Karpas-422 (cell line): ENCODE measurements around the gene CNN3. TPM values are rescaled to one million over a fixed set of nuclear protein-coding genes. Genes with fewer than 3 reads are reported as not detected.

ENCODE experiments used
- DNase-seq: peaks from one replicate; pipeline ENCODE4 v3.0.0-alpha.2; 2015
- H2AFZ ChIP-seq: fragments of 200-600 bp; sonication (generic); 2 replicates; pipeline ENCODE4 v1.6.1; 2014; ENCODE audit warnings: antibody characterized with exemption, low read length, mixed read lengths
- H3K27ac ChIP-seq: fragments of 200-600 bp; sonication (generic); 2 replicates; pipeline ENCODE4 v1.5.1; 2014; ENCODE audit warnings: mild to moderate bottlenecking, low read length, moderate library complexity
- H3K27me3 ChIP-seq: fragments of 200-600 bp; sonication (generic); 2 replicates; pipeline ENCODE4 v1.6.1; 2014; ENCODE audit warnings: low read length, mixed read lengths
- H3K36me3 ChIP-seq: fragments of 200-600 bp; sonication (generic); 2 replicates; pipeline ENCODE4 v1.6.1; 2014; ENCODE audit warnings: low read length, mixed read lengths; ENCODE audit not compliant: insufficient read depth
- H3K4me1 ChIP-seq: fragments of 200-600 bp; sonication (generic); 2 replicates; pipeline ENCODE4 v1.6.1; 2014; ENCODE audit warnings: mild to moderate bottlenecking, low read length, mixed read lengths
- H3K4me2 ChIP-seq: fragments of 200-600 bp; sonication (generic); 2 replicates; pipeline ENCODE4 v1.6.1; 2014; ENCODE audit warnings: low read length, low read depth, mild to moderate bottlenecking; ENCODE audit not compliant: poor library complexity, severe bottlenecking
- H3K4me3 ChIP-seq: fragments of 200-600 bp; sonication (generic); 2 replicates; pipeline ENCODE4 v1.5.1; 2014; ENCODE audit warnings: mild to moderate bottlenecking, antibody characterized with exemption, low read length, mixed read lengths
- H3K79me2 ChIP-seq: fragments of 200-600 bp; sonication (generic); 2 replicates; pipeline ENCODE4 v1.6.1; 2014; ENCODE audit warnings: mild to moderate bottlenecking, low read length, mixed read lengths
- H3K9ac ChIP-seq: fragments of 200-600 bp; sonication (generic); 2 replicates; pipeline ENCODE4 v1.6.0; 2014; ENCODE audit warnings: low read length
- H3K9me2 ChIP-seq: fragments of 200-600 bp; sonication (generic), shearing (Covaris generic); replicated peaks from 2 replicates; pipeline ENCODE4 v1.6.0; 2014; ENCODE audit warnings: mild to moderate bottlenecking, low read length, moderate library complexity; ENCODE audit not compliant: insufficient read depth
- H3K9me3 ChIP-seq: fragments of 300-700, 200-600 bp; sonication (generic); 2 replicates; pipeline ENCODE4 v1.6.1; 2014; ENCODE audit warnings: low read length, mixed read lengths
- H4K20me1 ChIP-seq: fragments of 200-600 bp; sonication (generic); 2 replicates; pipeline ENCODE4 v1.6.1; 2014; ENCODE audit warnings: mild to moderate bottlenecking, antibody characterized with exemption, low read length, low read depth; ENCODE audit not compliant: insufficient read depth
- total RNA-seq: library from RNA; depleted of rRNA; stranded (reverse); fragments of >200 nt; shearing (Covaris generic); gene quantifications from 2 replicates; pipeline ENCODE4 v1.2.3, GENCODE V29; 2014; ENCODE audit warnings: low replicate concordance

CNN3 gene
- total RNA-seq, 1 experiment from 2014 or later: 4.8 TPM

DNA sequence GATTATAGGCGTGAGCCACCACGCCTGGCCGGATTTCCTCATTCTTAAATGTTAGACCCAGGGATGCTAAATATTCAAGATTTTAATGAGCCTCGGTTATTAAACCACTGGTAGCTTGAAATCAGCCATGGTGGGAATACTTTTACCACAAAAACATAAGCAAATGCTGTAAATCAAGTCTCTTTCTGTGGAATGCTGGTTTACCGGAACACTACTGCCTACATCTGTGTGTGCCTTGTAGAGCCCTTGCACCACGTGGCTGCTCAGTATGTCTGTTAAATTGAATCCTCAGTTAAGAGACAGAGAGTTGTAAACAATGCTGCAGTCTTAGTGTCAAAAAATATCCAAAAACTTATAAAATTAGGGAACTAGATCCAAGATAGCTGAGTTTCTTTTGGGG lies 26.8 kb upstream of the CNN3 start:
- no peak overlapping the region for H3K4me2 ChIP-seq
- no peak overlapping the region for H3K9ac ChIP-seq
- H3K36me3 ChIP-seq: no peaks in the 10 kb centered on the region
- no peak overlapping the region for H3K27ac ChIP-seq
- H3K4me3 ChIP-seq: no peak overlapping the region
- H4K20me1 ChIP-seq: no peaks in the 10 kb centered on the region
- H3K9me3 ChIP-seq: no peaks in the 10 kb centered on the region
- no peaks in the 10 kb centered on the region for H3K27me3 ChIP-seq
- no peaks in the 10 kb centered on the region for H3K79me2 ChIP-seq
- H3K9me2 ChIP-seq: no peaks in the 10 kb centered on the region
- no peaks in the 10 kb centered on the region for H3K4me1 ChIP-seq
- no peak for DNase-seq
- H2AFZ ChIP-seq: no peak overlapping the region

DNA sequence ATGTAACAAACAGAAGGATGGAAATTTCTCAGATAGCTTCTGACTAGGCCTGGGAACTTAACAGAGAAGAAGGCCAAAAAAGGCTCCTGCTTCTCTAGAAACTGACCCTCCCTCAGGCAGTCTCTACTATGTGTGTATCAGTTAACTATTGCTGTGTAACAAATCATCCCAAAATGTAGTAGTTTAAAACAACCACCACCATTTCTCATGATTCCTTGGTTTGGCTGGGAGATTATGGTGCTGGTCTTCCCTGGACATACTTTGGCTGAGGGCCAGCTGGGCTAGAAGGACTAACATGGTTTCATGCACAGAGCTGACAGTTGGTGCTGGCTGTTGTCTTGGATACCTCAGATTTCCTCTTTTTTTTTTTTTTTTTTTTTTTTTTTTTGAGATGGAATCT lies 26.2 kb upstream of the CNN3 start:
- no peaks in the 10 kb centered on the region for H3K9me2 ChIP-seq
- no peak overlapping the region for H3K27ac ChIP-seq
- DNase-seq: no peak
- H3K4me1 ChIP-seq: no peaks in the 10 kb centered on the region
- H3K4me2 ChIP-seq: no peak overlapping the region
- H3K9ac ChIP-seq: no peak overlapping the region
- no peaks in the 10 kb centered on the region for H3K36me3 ChIP-seq
- H2AFZ ChIP-seq: no peak overlapping the region
- H3K9me3 ChIP-seq: no peaks in the 10 kb centered on the region
- no peaks in the 10 kb centered on the region for H3K27me3 ChIP-seq
- H3K4me3 ChIP-seq: no peak overlapping the region
- no peaks in the 10 kb centered on the region for H4K20me1 ChIP-seq
- H3K79me2 ChIP-seq: no peaks in the 10 kb centered on the region

DNA sequence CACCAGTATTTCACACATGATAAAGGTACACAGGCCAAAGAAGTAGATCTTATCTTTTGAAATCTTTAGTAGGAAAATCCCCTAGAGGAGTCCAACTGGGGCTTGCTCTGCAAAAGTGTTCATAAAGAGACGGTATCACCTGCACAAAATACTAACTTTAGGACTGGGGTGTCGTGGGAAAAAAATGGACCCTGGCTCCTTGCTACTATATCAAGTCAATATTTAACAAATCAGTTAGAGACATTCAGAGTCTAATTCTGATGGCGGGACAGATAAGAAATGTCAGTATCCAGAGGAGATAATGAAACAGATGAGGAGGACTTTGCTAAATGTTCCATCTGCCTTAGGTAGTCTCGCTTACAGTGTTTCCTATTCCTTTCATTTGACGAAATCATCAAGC lies 25.6 kb upstream of the CNN3 start:
- no peaks in the 10 kb centered on the region for H3K79me2 ChIP-seq

DNA sequence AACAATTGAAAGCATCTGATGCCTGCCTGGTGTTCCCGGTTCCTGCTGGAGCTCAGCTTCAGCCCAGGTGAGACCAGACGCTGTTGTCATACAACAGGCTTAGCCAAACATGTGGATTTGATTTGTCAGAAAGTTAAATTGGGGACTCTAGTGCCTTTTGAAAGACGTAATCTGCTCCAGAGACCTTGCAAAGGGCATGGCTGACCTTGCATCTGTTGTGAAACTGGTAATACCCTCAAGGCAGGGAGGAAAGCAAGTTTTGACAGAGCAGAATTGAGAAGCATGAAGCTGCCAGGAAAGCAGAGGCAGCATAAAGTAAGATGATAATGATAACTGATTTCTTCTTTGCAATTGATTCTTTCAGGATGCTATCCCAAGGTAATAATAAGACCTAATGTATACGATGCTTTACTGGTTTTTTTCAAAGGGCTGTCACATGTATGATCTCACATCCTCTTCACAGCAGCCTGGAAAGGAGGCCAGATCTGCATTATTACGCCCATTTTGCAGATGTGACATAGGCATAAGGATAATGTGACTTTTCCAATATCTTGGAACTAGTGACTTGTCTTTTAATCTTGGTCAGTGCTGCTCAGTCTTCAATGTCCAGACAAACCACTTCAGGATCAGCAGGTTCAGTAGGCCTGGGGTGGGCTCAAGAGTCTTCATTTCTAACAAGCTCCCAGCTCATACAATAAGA lies 24.7 kb upstream of the CNN3 start:
- Histone ChIP-seq H3K4me2 (no peak overlapping the region), H2AFZ (no peak overlapping the region), H4K20me1 (no peaks in the 10 kb centered on the region), H3K4me1 (no peaks in the 10 kb centered on the region), H3K9me2 (no peaks in the 10 kb centered on the region), H3K79me2 (no peaks in the 10 kb centered on the region), H3K4me3 (no peak overlapping the region), H3K9ac (no peak overlapping the region), H3K36me3 (no peaks in the 10 kb centered on the region), H3K9me3 (no peaks in the 10 kb centered on the region), H3K27me3 (no peaks in the 10 kb centered on the region), H3K27ac (no peak overlapping the region)
- DNase-seq: no peak

More for the DNA sequence above, 25.6 kb upstream of the CNN3 start:
- Histone ChIP-seq H3K4me3 (no peak overlapping the region), H3K27ac (no peak overlapping the region), H3K9me2 (no peaks in the 10 kb centered on the region), H4K20me1 (no peaks in the 10 kb centered on the region), H3K4me1 (no peaks in the 10 kb centered on the region), H3K4me2 (no peak overlapping the region), H3K27me3 (no peaks in the 10 kb centered on the region), H2AFZ (no peak overlapping the region), H3K9ac (no peak overlapping the region), H3K9me3 (no peaks in the 10 kb centered on the region), H3K36me3 (no peaks in the 10 kb centered on the region)
- no peak for DNase-seq

DNA sequence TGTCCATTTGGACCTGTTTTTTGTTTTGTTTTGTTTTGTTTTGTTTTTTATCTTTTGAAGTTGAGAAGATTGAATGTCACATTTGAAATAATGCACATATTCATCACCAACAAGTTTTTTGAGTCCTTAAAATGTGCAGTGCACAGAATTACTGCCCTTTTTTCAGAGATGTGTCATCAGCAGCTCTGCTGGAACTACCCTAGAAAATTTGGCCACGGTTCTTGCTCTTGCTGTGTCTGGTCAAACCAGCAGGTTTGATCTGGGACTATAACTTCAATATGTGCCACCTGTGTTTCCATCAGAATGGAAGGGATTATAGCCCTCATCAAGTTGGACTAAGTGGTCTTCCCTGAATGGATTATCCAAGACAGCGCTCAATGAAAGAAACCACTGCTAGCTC lies 24.1 kb upstream of the CNN3 start:
- H3K4me2 ChIP-seq: no peak overlapping the region
- H2AFZ ChIP-seq: no peak overlapping the region
- no peaks in the 10 kb centered on the region for H3K27me3 ChIP-seq
- no peak overlapping the region for H3K27ac ChIP-seq
- no peak for DNase-seq
- no peaks in the 10 kb centered on the region for H4K20me1 ChIP-seq
- no peaks in the 10 kb centered on the region for H3K79me2 ChIP-seq
- H3K4me1 ChIP-seq: no peaks in the 10 kb centered on the region
- H3K9me2 ChIP-seq: no peaks in the 10 kb centered on the region
- no peak overlapping the region for H3K4me3 ChIP-seq
- H3K9me3 ChIP-seq: no peaks in the 10 kb centered on the region
- no peak overlapping the region for H3K9ac ChIP-seq
- H3K36me3 ChIP-seq: no peaks in the 10 kb centered on the region

DNA sequence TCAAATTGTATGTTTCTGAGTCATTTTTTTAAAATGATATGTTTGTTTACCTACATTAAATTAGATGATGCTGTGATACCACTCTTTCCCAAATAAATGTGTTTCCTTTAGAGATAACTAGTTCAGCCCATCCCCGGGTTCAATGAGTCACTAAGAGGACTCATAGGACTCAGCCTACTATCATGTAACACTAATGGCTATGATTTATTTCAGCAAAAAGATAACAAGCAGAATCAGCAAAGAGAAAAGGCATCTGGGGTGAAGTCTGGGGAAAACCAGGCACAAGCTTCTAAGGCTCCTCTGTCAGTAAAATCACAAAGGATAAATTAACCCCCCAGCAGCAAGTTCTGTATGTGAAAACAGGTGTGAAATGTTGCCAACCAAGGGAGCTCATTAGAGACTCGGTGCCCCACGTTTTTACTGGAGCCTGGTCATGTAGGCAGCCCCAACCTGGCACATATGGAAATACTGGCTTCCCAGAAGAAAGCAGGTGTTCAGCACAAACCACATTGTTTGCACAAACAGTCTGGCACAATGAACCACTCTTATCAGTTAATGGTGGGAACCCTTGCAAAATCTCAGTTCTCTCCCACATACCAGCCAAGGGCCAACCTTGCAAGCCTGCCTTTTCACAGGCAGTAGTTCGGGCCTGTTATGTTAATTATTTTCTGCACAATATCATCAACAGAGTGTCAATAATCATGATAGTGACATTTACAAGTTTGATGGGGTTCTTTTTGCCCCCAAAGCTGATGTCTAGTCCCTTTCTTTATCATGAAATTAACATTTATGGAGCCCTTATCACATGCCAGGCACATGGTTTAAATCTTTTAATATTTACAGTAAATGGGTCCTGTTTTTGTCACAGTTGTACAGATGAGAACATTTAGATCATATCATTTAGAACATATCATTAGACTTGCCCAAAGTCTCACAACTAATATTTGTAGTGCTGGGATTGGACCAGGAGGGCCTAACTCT lies 23.1 kb upstream of the CNN3 start:
- Histone ChIP-seq H3K27me3 (no peaks in the 10 kb centered on the region), H3K4me2 (no peak overlapping the region), H3K27ac (no peak overlapping the region), H3K36me3 (no peaks in the 10 kb centered on the region), H3K4me1 (no peaks in the 10 kb centered on the region), H3K9me3 (no peaks in the 10 kb centered on the region), H3K9me2 (no peaks in the 10 kb centered on the region), H3K9ac (no peak overlapping the region), H2AFZ (no peak overlapping the region), H3K4me3 (no peak overlapping the region), H3K79me2 (no peaks in the 10 kb centered on the region), H4K20me1 (no peaks in the 10 kb centered on the region)
- no peak for DNase-seq

DNA sequence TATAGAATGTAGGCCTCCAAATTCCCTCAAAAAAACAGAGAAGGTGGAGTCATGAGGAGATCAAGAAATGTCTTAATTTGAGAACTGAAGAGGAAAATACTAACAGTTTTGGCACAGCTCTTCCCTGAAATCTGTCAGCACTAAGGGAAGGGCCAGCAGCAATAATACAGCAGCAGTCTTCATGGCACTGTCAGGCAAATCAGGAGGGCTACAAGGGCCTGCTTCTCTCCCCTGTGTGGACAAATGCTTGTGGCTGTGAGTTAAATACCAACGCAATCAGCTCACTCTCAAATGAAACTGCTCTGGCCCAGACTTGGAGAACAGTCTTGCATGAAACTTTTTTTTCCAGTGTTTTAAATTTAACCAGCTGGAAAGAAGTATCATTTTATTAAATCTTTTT lies 20.5 kb upstream of the CNN3 start:
- Histone ChIP-seq H3K4me3 (no peak overlapping the region), H3K9me2 (no peaks in the 10 kb centered on the region), H3K9me3 (no peaks in the 10 kb centered on the region), H3K4me1 (no peaks in the 10 kb centered on the region), H3K27ac (no peak overlapping the region), H3K27me3 (no peaks in the 10 kb centered on the region), H3K79me2 (no peaks in the 10 kb centered on the region), H3K4me2 (no peak overlapping the region), H4K20me1 (no peaks in the 10 kb centered on the region), H2AFZ (no peak overlapping the region), H3K36me3 (no peaks in the 10 kb centered on the region), H3K9ac (no peak overlapping the region)
- no peak for DNase-seq

DNA sequence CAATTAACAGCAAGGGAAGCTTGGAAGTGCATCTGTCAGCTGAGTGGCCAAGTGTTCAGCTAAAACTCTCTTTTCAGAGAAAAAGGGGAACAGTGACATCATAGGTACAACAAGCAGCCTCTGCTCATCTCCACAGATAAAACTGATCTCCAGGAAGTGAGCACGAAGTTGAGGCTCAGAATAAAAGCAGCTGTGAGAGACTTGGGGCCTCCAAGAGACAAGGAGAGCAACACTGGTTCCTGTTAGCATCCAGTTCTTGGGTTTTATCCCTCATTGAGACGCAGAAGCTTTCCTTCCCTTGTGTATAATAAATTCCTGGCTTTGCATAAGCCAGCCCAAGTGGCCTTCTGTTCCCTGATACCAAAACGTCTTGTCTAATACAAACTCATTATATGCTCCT lies 20.0 kb upstream of the CNN3 start:
- H3K9me3 ChIP-seq: no peaks in the 10 kb centered on the region
- no peak overlapping the region for H3K27ac ChIP-seq
- DNase-seq: no peak
- no peaks in the 10 kb centered on the region for H3K27me3 ChIP-seq
- no peak overlapping the region for H3K4me2 ChIP-seq
- H3K36me3 ChIP-seq: no peaks in the 10 kb centered on the region
- H3K9me2 ChIP-seq: no peaks in the 10 kb centered on the region
- H4K20me1 ChIP-seq: no peaks in the 10 kb centered on the region
- H3K9ac ChIP-seq: no peak overlapping the region
- H3K4me1 ChIP-seq: no peaks in the 10 kb centered on the region
- H2AFZ ChIP-seq: no peak overlapping the region
- no peak overlapping the region for H3K4me3 ChIP-seq
- H3K79me2 ChIP-seq: no peaks in the 10 kb centered on the region
